SK-N-SH (cell line): Measurements from ENCODE around the gene SPEG. TPM values are rescaled to one million over a fixed set of nuclear protein-coding genes. Genes with fewer than 3 reads are reported as not detected.

Experiments used
- CTCF ChIA-PET: fragments of 300-600, 350-600 bp; formaldehyde crosslinking; extraction: SDS; loops from one replicate; lab custom pipeline; 2021; lab: Yijun Ruan, JAX
- POLR2A ChIA-PET: fragments of 350-600 bp; sonication (Branson Sonifier 250); formaldehyde crosslinking; extraction: SDS; loops from one replicate; lab custom pipeline; 2020; ENCODE audit warnings: antibody characterized with exemption, inconsistent platforms; lab: Yijun Ruan, JAX
- DNase-seq: peaks from one replicate; pipeline ENCODE4 v3.0.0; 2012
- H2AFZ ChIP-seq: fragments of 200-600 bp; sonication (generic); 2 replicates; pipeline ENCODE4 v1.8.1; 2016; ENCODE audit warnings: antibody characterized with exemption, mild to moderate bottlenecking, low read depth
- H3F3A ChIP-seq: fragments of 200-600 bp; sonication (generic); replicated peaks from 2 replicates; pipeline ENCODE3; 2016; ENCODE audit warnings: antibody characterized with exemption, mild to moderate bottlenecking; ENCODE audit not compliant: insufficient read depth
- H3K27ac ChIP-seq, 2 experiments: fragments of 200-500 bp in 1 of 2; fragments of 200-600 bp in 1 of 2; sonication (Bioruptor generic) in 1 of 2; sonication (generic), shearing (Covaris generic) in 1 of 2; 2 replicates each; pipeline versions ENCODE4 v1.5.1 to v1.6.1; 2014 to 2016; ENCODE audit warnings: low read depth in 2 of 2, inconsistent platforms in 1 of 2, low read length in 1 of 2, mild to moderate bottlenecking in 1 of 2, mixed read lengths in 1 of 2
- H3K27me3 ChIP-seq: fragments of 200-600 bp; sonication (generic), shearing (Covaris generic); 2 replicates; pipeline ENCODE4 v1.6.1; 2016; ENCODE audit warnings: mixed run types; ENCODE audit not compliant: insufficient read depth
- H3K36me3 ChIP-seq, 2 experiments: fragments of 200-500 bp in 1 of 2; fragments of 200-600 bp in 1 of 2; sonication (Bioruptor generic) in 1 of 2; sonication (generic) in 1 of 2; replicated peaks in 1 of 2; 2 replicates each; pipeline versions ENCODE3 to v1.5.1; 2014 to 2016; ENCODE audit warnings: low read length in 1 of 2, mild to moderate bottlenecking in 1 of 2; ENCODE audit not compliant: insufficient read depth in 2 of 2, control insufficient read depth in 1 of 2
- H3K4me1 ChIP-seq, 2 experiments: fragments of 200-500 bp in 1 of 2; fragments of 200-600 bp in 1 of 2; sonication (Bioruptor generic) in 1 of 2; sonication (generic), shearing (Covaris generic) in 1 of 2; 2 replicates each; pipeline versions ENCODE4 v1.5.1 to v1.6.1; 2014 to 2016; ENCODE audit warnings: low read depth in 1 of 2, low read length in 1 of 2, mixed run types in 1 of 2; ENCODE audit not compliant: insufficient read depth in 2 of 2, control insufficient read depth in 1 of 2
- H3K4me2 ChIP-seq: fragments of 200-600 bp; sonication (generic), shearing (Covaris generic); 2 replicates; pipeline ENCODE4 v1.6.1; 2017; ENCODE audit warnings: mixed run types
- H3K4me3 ChIP-seq, 2 experiments: fragments of 200-500 bp in 1 of 2; fragments of 200-600 bp in 1 of 2; sonication (Bioruptor generic) in 1 of 2; sonication (generic), shearing (Covaris generic) in 1 of 2; 2 replicates each; pipeline versions ENCODE4 v1.5.1 to v1.8.1; 2014 to 2016; ENCODE audit warnings: low read depth in 2 of 2, inconsistent platforms in 1 of 2, low read length in 1 of 2, mild to moderate bottlenecking in 1 of 2, mixed read lengths in 1 of 2, moderate library complexity in 1 of 2
- H3K79me2 ChIP-seq: fragments of 200-600 bp; sonication (generic); 2 replicates; pipeline ENCODE4 v1.8.1; 2017; ENCODE audit warnings: mild to moderate bottlenecking; ENCODE audit not compliant: insufficient read depth
- H3K9ac ChIP-seq: fragments of 200-600 bp; sonication (generic); 2 replicates; pipeline ENCODE4 v1.6.1; 2017; ENCODE audit warnings: mixed run types
- H3K9me2 ChIP-seq: fragments of 200-600 bp; sonication (generic); 2 replicates; pipeline ENCODE4 v1.6.1; 2017; ENCODE audit warnings: mixed run types
- H3K9me3 ChIP-seq: fragments of 200-600 bp; sonication (generic); 2 replicates; pipeline ENCODE4 v1.6.1; 2017; ENCODE audit warnings: mixed run types, mild to moderate bottlenecking, moderate library complexity
- H4K20me1 ChIP-seq: fragments of 200-600 bp; sonication (generic); 2 replicates; pipeline ENCODE4 v1.6.1; 2017; ENCODE audit warnings: mild to moderate bottlenecking, mixed run types; ENCODE audit not compliant: insufficient read depth
- CTCF ChIP-seq: fragments of 200-600 bp; sonication (generic); IDR thresholded peaks from 2 replicates; pipeline ENCODE4 v1.6.1; 2017; ENCODE audit warnings: antibody characterized with exemption, mild to moderate bottlenecking, moderate library complexity
- EP300 ChIP-seq, 2 experiments: IDR thresholded peaks; 2 replicates each; pipeline versions ENCODE4 v1.4.0 to v1.6.1; 2012; ENCODE audit warnings: borderline replicate concordance in 1 of 2, low read depth in 1 of 2, low read length in 1 of 2
- EZH2phosphoT487 ChIP-seq: fragments of 200-600 bp; sonication (generic); IDR thresholded peaks from 2 replicates; pipeline ENCODE4 v1.6.1; 2017; ENCODE audit warnings: low read depth, mixed run types, mild to moderate bottlenecking, antibody characterized with exemption, moderate library complexity, borderline replicate concordance
- FOSL2 ChIP-seq: IDR thresholded peaks from 2 replicates; pipeline ENCODE4 v1.4.0; 2012; ENCODE audit warnings: low read depth, mild to moderate bottlenecking, moderate library complexity, borderline replicate concordance
- FOXJ3 ChIP-seq: sonication (generic); formaldehyde crosslinking; IDR thresholded peaks from 2 replicates; pipeline ENCODE4 v1.5.1; 2020; ENCODE audit warnings: mild to moderate bottlenecking, missing genetic modification reagents
- FOXM1 ChIP-seq: IDR thresholded peaks from 2 replicates; pipeline ENCODE4 v1.4.0; 2012; ENCODE audit warnings: low read depth, mild to moderate bottlenecking
- GABPA ChIP-seq: IDR thresholded peaks from 2 replicates; pipeline ENCODE4 v1.4.0; 2012; ENCODE audit warnings: low read depth, mild to moderate bottlenecking
- GATA2 ChIP-seq: sonication (generic); formaldehyde crosslinking; IDR thresholded peaks from 2 replicates; pipeline ENCODE4 v1.5.0; 2020; ENCODE audit warnings: mild to moderate bottlenecking, missing genetic modification reagents
- MAX ChIP-seq: IDR thresholded peaks from 2 replicates; pipeline ENCODE4 v1.4.0; 2012; ENCODE audit warnings: low read depth
- NRF1 ChIP-seq: IDR thresholded peaks from 2 replicates; pipeline ENCODE4 v1.6.1; 2012; ENCODE audit warnings: low read depth, mild to moderate bottlenecking, low read length
- PBX3 ChIP-seq: IDR thresholded peaks from 2 replicates; pipeline ENCODE4; 2012
- RCOR1 ChIP-seq: fragments of 150-350 bp; IDR thresholded peaks from 2 replicates; pipeline ENCODE4 v1.6.1; 2017; ENCODE audit warnings: antibody characterized with exemption, low read length
- REST ChIP-seq: IDR thresholded peaks from 2 replicates; pipeline ENCODE4 v1.6.1; 2012; ENCODE audit warnings: mild to moderate bottlenecking, low read depth, low read length, moderate library complexity
- RXRA ChIP-seq: IDR thresholded peaks from 2 replicates; pipeline ENCODE4 v1.4.0; 2012; ENCODE audit warnings: low read depth, mild to moderate bottlenecking, borderline replicate concordance
- SIN3A ChIP-seq: IDR thresholded peaks from 2 replicates; pipeline ENCODE4 v1.6.1; 2012; ENCODE audit warnings: low read depth, mild to moderate bottlenecking, low read length, moderate library complexity, borderline replicate concordance
- TAF1 ChIP-seq: IDR thresholded peaks from 2 replicates; pipeline ENCODE4 v1.6.1; 2012; ENCODE audit warnings: low read depth, mild to moderate bottlenecking, low read length, moderate library complexity, borderline replicate concordance
- TCF12 ChIP-seq: IDR thresholded peaks from 2 replicates; pipeline ENCODE4 v1.4.0; 2012
- USF1 ChIP-seq: IDR thresholded peaks from 2 replicates; pipeline ENCODE4 v1.4.0; 2012; ENCODE audit warnings: low read depth, borderline replicate concordance
- YY1 ChIP-seq: IDR thresholded peaks from 2 replicates; pipeline ENCODE4 v1.4.0; 2012; ENCODE audit warnings: low read depth, mild to moderate bottlenecking
- WGBS: methylation state at CpG from one replicate; pipeline ENCODE4 v1.1.6; 2017; ENCODE audit warnings: low lambda C conversion rate; 5-methylcytosine and 5-hydroxymethylcytosine counted together
- polyA plus RNA-seq, 3 experiments: library from polyadenylated mRNA; depleted of rRNA; stranded (reverse); fragments of >200 nt; gene quantifications; 2 replicates each; pipeline ENCODE4 v1.2.3, GENCODE V29; 2012

Gene SPEG
- polyA plus RNA-seq, 1 of the 3 experiments (the other 2 are of a cell fraction): 107 TPM

GRCh38 chr2:219538956-219539788 lies 104.5 kb downstream of the SPEG start:
- WGBS: 92% methylated on average over 15 of the region's 32 CpGs
- Histone ChIP-seq H3K9ac (no peak overlapping the region), H3K4me1 (peaks cover 7 to 19% of the 10 kb centered on the region in 2 experiments; a peak in 2 of 4 replicates), H3K4me2 (no peak overlapping the region), H3K36me3 (peaks cover 9 to 28% of the 10 kb centered on the region in 2 experiments), H3K9me2 (no peaks in the 10 kb centered on the region), H3K9me3 (no peaks in the 10 kb centered on the region), H3K27me3 (no peaks in the 10 kb centered on the region), H4K20me1 (peaks cover 20% of the 10 kb centered on the region), H3K27ac (no peak overlapping the region), H2AFZ (no peak overlapping the region), H3K4me3 (no peak overlapping the region), H3F3A (peaks cover 6% of the 10 kb centered on the region), H3K79me2 (peaks cover 13% of the 10 kb centered on the region)
- TF ChIP-seq EZH2phosphoT487: no peak
- TF ChIP-seq FOSL2: no peak
- TF ChIP-seq EP300 (IDR thresholded peaks at IDR 0.05; ENCODE audit: borderline replicate concordance in 1 of 2, low read depth in 1 of 2, low read length in 1 of 2): no peak
- TF ChIP-seq TCF12: no peak
- no peak for TF ChIP-seq TAF1
- no peak for TF ChIP-seq YY1
- TF ChIP-seq PBX3: no peak
- no peak for TF ChIP-seq MAX
- no peak for TF ChIP-seq FOXM1
- TF ChIP-seq RXRA: no peak
- TF ChIP-seq GABPA: no peak
- TF ChIP-seq GATA2 (CRISPR knock-in tag): no peak
- TF ChIP-seq SIN3A: no peak
- no peak for TF ChIP-seq CTCF
- no peak for TF ChIP-seq USF1
- TF ChIP-seq FOXJ3 (CRISPR knock-in tag): no peak
- TF ChIP-seq REST: no peak
- no peak for TF ChIP-seq RCOR1
- no peak for TF ChIP-seq NRF1
- CTCF ChIA-PET: interaction anchor here (1.0 to 62.1 kb wide), 10 partner anchors 11 to 150 kb away, joined by 3 to 2824 read pairs (median 22); partner anchors contain the start of genes ASIC4 and GMPPA
- POLR2A ChIA-PET: interaction anchor here (1.0 to 1.1 kb wide), 2 partner anchors 12 to 108 kb away, joined by 3 to 4 read pairs; no protein-coding TSS in a partner anchor
- no peak for DNase-seq
